Vagina (tissue), 2 donors: ENCODE results near the gene ZNF689.
A peak's percentile ranks its signal among the peaks of the same experiment; 100 is the strongest.

ENCODE experiments used
- CTCF ChIP-seq, 3 experiments: fragments of 450-650 bp in 2 of 3; fragments of 200-600 bp in 1 of 3; sonication (generic) in 1 of 3; IDR thresholded peaks; one replicate each; pipeline ENCODE4 v1.5.1; 2017 to 2019; ENCODE audit warnings: antibody characterized with exemption in 3 of 3, mild to moderate bottlenecking in 2 of 3, moderate library complexity in 2 of 3
- POLR2A ChIP-seq, 2 donors: fragments of 450-650 bp; IDR thresholded peaks; one replicate each; pipeline ENCODE4 v1.6.1; 2017; ENCODE audit warnings: antibody characterized with exemption in 2 of 2, mild to moderate bottlenecking in 2 of 2, moderate library complexity in 2 of 2
- POLR2AphosphoS5 ChIP-seq, 2 donors: sonication (generic); formaldehyde crosslinking; IDR thresholded peaks; one replicate each; pipeline ENCODE4 v1.9.0; 2017; ENCODE audit warnings: antibody characterized with exemption in 2 of 2, mild to moderate bottlenecking in 2 of 2, low read depth in 1 of 2; ENCODE audit not compliant: insufficient read depth in 1 of 2

- peak in 1 of 3 experiments; percentile 7 for TF ChIP-seq CTCF (IDR thresholded peaks at IDR 0.05)
- no peak for TF ChIP-seq POLR2A (IDR thresholded peaks at IDR 0.05)
- TF ChIP-seq POLR2AphosphoS5 (IDR thresholded peaks at IDR 0.05; ENCODE audit: insufficient read depth in 1 of 2, low read depth in 1 of 2): peak; percentile 5 to 84
Observed at GRCh38 chr16:30658731-30659506, 48.7 kb upstream of the ZNF689 start.
